Measurements from ENCODE around the gene GALNT1.

DNA sequence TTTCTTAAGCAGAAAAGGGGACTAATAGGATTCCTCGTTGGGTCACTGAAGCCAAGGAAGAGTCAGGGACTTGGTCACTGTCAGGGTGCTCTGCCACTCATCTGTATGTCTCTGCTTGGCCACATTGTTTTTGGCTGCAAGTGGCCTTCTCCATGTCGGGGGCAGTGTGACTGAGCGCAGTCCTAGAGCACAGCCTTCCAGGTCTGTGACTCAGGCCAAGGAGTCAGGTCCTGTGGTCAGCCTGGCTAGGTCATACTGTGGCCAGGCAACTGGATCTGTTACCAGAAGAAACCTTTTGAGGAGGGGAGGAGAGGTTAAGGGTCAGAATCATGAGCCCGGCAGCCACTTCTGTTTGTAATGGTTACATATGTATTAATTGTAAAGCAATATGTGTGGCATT lies 61.3 kb downstream of the GALNT1 start:
- TF ChIP-seq SMC3 (IDR thresholded peaks at IDR 0.05; ENCODE audit: low read depth, low read length) (no peak), CTCF (conservative IDR thresholded peaks at IDR 0.05; ENCODE audit: low read depth, low read length) (no peak)
